GM12878 (cell line): ENCODE measurements around the gene FRYL.

Experiments used
- ATF2 ChIP-seq: IDR thresholded peaks from 2 replicates; pipeline ENCODE4 v1.6.1; 2012; ENCODE audit warnings: low read length, inconsistent platforms
- CHD2 ChIP-seq: IDR thresholded peaks from 2 replicates; pipeline ENCODE4 v1.6.1; 2011; ENCODE audit warnings: low read depth, low read length, improper control_type of control experiment, borderline replicate concordance
- CHD4 ChIP-seq: fragments of 200-600 bp; sonication (generic); IDR thresholded peaks from 2 replicates; pipeline ENCODE4 v1.6.1; 2016; ENCODE audit warnings: mild to moderate bottlenecking
- E4F1 ChIP-seq: fragments of 450-650 bp; IDR thresholded peaks from 2 replicates; pipeline ENCODE4 v1.6.1; 2018; ENCODE audit warnings: borderline replicate concordance, mild to moderate bottlenecking; ENCODE audit not compliant: partially characterized antibody
- HDAC2 ChIP-seq: fragments of 200-600 bp; sonication (generic); IDR thresholded peaks from 2 replicates; pipeline ENCODE4 v1.6.1; 2017
- IRF3 ChIP-seq: fragments of 450-650 bp; IDR thresholded peaks from 2 replicates; pipeline ENCODE4 v1.6.1; 2014; ENCODE audit warnings: mild to moderate bottlenecking
- POLR2A ChIP-seq: IDR thresholded peaks from 2 replicates; pipeline ENCODE4 v1.6.1; 2011; ENCODE audit warnings: low read depth, mild to moderate bottlenecking, low read length
- SRF ChIP-seq, 2 experiments: IDR thresholded peaks; 2 replicates each; pipeline ENCODE4 v1.6.1; 2011; ENCODE audit warnings: low read depth in 2 of 2, low read length in 2 of 2, mild to moderate bottlenecking in 1 of 2, moderate library complexity in 1 of 2
- TAF1 ChIP-seq: IDR thresholded peaks from 2 replicates; pipeline ENCODE4 v1.6.1; 2011; ENCODE audit warnings: mild to moderate bottlenecking, low read depth, low read length, borderline replicate concordance
- TCF12 ChIP-seq: IDR thresholded peaks from 2 replicates; pipeline ENCODE4 v1.6.1; 2011; ENCODE audit warnings: low read depth, mild to moderate bottlenecking, low read length
- YY1 ChIP-seq: IDR thresholded peaks from 2 replicates; pipeline ENCODE4 v1.6.1; 2011; ENCODE audit warnings: low read depth, mild to moderate bottlenecking, low read length
- ZBTB33 ChIP-seq: fragments of 450-650 bp; IDR thresholded peaks from 2 replicates; pipeline ENCODE4 v1.6.1; 2017; ENCODE audit warnings: mild to moderate bottlenecking
- TF ChIP-seq, protein P1 (sequence below), 3 experiments: IDR thresholded peaks in 2 of 3; conservative IDR thresholded peaks in 1 of 3; 2 replicates each; pipeline ENCODE4 v1.5.1; 2011; ENCODE audit warnings: low read depth in 3 of 3, low read length in 3 of 3, mild to moderate bottlenecking in 3 of 3, control low read depth in 2 of 3, moderate library complexity in 2 of 3, inconsistent platforms in 1 of 3, mixed read lengths in 1 of 3; ENCODE audit not compliant: control insufficient read depth in 2 of 3, insufficient read depth in 1 of 3; ENCODE audit errors: extremely low read depth in 1 of 3
- TF ChIP-seq, protein P2 (sequence below): IDR thresholded peaks from 2 replicates; pipeline ENCODE4 v1.6.1; 2011; ENCODE audit warnings: mild to moderate bottlenecking, low read depth, low read length, moderate library complexity; ENCODE audit not compliant: insufficient replicate concordance

GRCh38 chr4:48602222-48602621 lies 177.9 kb downstream of the FRYL start:
- TF ChIP-seq CHD2 = no peak
- TF ChIP-seq, protein P1, sequence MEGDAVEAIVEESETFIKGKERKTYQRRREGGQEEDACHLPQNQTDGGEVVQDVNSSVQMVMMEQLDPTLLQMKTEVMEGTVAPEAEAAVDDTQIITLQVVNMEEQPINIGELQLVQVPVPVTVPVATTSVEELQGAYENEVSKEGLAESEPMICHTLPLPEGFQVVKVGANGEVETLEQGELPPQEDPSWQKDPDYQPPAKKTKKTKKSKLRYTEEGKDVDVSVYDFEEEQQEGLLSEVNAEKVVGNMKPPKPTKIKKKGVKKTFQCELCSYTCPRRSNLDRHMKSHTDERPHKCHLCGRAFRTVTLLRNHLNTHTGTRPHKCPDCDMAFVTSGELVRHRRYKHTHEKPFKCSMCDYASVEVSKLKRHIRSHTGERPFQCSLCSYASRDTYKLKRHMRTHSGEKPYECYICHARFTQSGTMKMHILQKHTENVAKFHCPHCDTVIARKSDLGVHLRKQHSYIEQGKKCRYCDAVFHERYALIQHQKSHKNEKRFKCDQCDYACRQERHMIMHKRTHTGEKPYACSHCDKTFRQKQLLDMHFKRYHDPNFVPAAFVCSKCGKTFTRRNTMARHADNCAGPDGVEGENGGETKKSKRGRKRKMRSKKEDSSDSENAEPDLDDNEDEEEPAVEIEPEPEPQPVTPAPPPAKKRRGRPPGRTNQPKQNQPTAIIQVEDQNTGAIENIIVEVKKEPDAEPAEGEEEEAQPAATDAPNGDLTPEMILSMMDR (IDR thresholded peaks at IDR 0.05 in 2 of 3, conservative IDR thresholded peaks at IDR 0.05 in 1 of 3; ENCODE audit: control insufficient read depth in 2 of 3, extremely low read depth in 1 of 3, insufficient read depth in 1 of 3, low read depth in 3 of 3, low read length in 3 of 3) = no peak
- no peak for TF ChIP-seq HDAC2
- TF ChIP-seq POLR2A = no peak
- TF ChIP-seq YY1 = no peak
- no peak for TF ChIP-seq IRF3
- no peak for TF ChIP-seq CHD4
- no peak for TF ChIP-seq TCF12
- no peak for TF ChIP-seq ATF2
- TF ChIP-seq ZBTB33 = no peak
- TF ChIP-seq TAF1 = no peak
- no peak for TF ChIP-seq E4F1
- no peak for TF ChIP-seq SRF (IDR thresholded peaks at IDR 0.05; ENCODE audit: low read depth in 2 of 2, low read length in 2 of 2)
- TF ChIP-seq, protein P2, sequence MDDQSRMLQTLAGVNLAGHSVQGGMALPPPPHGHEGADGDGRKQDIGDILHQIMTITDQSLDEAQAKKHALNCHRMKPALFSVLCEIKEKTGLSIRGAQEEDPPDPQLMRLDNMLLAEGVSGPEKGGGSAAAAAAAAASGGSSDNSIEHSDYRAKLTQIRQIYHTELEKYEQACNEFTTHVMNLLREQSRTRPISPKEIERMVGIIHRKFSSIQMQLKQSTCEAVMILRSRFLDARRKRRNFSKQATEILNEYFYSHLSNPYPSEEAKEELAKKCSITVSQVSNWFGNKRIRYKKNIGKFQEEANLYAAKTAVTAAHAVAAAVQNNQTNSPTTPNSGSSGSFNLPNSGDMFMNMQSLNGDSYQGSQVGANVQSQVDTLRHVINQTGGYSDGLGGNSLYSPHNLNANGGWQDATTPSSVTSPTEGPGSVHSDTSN = no peak
